SK-MEL-5 (cell line): ENCODE measurements around the gene PLEKHG3. TPM values are rescaled to one million over a fixed set of nuclear protein-coding genes. Genes with fewer than 3 reads are reported as not detected.
A peak's percentile ranks its signal among the peaks of the same experiment; 100 is the strongest.

ENCODE experiments used
- DNase-seq: peaks from one replicate; pipeline ENCODE4 v3.0.0-alpha.2; 2016; ENCODE audit warnings: low read depth, low spot score
- in situ Hi-C: cut with HindIII; loops from 2 replicates; pipeline ENCODE4 v1.10.0; 2016; ENCODE audit warnings: low sequenced_read_pairs, high pct_unique_total_duplicates, low pct_unique_long_range_greater_than_20kb
- total RNA-seq: library from RNA; depleted of rRNA; stranded (reverse); fragments of >200 nt; shearing (Covaris generic); gene quantifications from 2 replicates; pipeline ENCODE4 v1.2.3, GENCODE V29; 2014

PLEKHG3 gene
- total RNA-seq, 1 experiment from 2014 or later = 28.4 TPM

DNA sequence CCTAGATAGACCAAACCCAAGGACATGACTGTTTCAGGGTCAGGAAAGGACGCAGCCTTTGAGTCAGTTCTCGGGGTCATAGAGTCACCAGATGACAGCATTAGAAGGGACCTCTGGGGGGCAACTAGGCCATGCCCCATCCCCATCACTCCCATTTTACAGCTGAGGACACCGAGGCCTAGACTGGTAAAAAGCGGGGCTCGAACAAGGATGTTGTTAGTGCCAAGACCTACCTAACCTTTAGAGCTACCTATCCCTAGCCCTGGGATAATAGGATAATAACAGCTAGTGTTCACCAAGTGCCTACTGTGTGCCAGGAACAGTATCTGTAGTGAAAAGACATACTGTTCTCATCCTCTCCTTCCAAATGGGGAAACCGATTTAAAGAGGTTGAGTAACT, 48.7 kb downstream of the PLEKHG3 start:
- in situ Hi-C loops = no loop called here

DNA sequence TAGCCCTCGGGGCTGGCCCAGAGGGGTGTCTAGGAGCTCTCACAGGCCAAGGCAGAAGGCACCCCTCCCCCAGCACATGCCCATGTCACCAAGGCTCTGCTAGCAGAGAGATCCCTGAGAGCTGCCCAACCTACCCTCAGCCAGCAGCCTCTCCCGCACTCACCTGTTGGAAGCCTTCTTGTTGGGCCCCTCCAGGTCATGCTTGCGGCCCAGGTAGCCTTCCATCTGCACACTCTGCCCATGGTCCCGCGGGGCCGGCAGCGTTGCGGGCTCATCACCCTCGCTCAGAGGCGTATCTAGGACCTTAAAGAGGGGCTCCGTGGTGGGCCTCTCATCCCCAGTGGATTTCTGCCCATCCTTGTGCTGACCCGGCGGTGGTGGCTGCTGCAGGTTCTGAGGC, 49.1 kb downstream of the PLEKHG3 start:
- no peak for DNase-seq
- in situ Hi-C loops = no loop called here

More for the DNA sequence above, 48.7 kb downstream of the PLEKHG3 start:
- no peak for DNase-seq

- in situ Hi-C loops = no loop called here
- DNase-seq = no peak
Observed at GRCh38 chr14:64753999-64754398, 49.8 kb downstream of the PLEKHG3 start.

DNA sequence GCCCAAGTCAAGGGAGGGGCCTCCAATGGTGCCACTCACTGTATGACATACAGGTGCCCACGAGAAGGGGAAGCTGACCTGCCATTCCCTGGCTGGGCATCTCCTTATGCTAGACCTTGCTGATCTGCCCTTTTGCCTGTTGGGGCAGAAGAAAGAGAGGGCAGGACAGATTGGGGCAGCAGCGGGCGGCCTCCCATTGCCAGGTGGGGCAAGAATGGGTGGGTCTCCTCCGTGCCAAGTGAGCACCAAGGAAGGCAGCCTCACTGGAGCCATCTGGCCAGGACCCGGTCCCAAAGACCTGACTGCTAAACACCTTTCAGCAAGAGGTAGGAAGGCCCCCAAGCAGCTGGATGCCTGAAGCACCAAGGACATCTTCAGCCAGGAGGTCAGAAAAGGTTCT, 50.5 kb downstream of the PLEKHG3 start:
- in situ Hi-C loops = no loop called here

GRCh38 chr14:64755781-64756221, 51.6 kb downstream of the PLEKHG3 start:
- in situ Hi-C loops = no loop called here

More for the DNA sequence above, 50.5 kb downstream of the PLEKHG3 start:
- DNase-seq = no peak

DNA sequence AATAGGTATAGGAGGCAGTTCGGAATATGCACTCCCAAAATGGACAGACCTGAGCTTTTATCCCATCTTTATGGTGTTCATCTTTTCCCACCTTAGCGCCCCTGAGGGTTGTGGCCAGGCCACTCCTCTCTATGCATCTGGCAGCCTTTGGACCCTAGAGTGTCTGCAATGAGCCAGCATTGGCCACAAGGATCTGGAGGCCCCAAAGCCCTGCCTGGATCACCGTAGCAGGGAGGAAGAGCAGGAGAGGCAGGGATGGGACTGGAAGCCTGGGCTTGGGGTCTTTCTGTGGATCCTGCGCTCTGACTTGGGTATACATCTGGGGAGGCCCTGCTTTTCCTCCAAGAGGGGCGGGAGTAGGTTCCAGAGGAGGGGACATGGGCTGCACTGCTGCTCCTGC, 52.5 kb downstream of the PLEKHG3 start:
- DNase-seq = no peak
- in situ Hi-C loops = no loop called here

More at GRCh38 chr14:64755781-64756221, 51.6 kb downstream of the PLEKHG3 start:
- no peak for DNase-seq

- in situ Hi-C loops = no loop called here
- no peak for DNase-seq
Observed at GRCh38 chr14:64757601-64758000, 53.4 kb downstream of the PLEKHG3 start.

DNA sequence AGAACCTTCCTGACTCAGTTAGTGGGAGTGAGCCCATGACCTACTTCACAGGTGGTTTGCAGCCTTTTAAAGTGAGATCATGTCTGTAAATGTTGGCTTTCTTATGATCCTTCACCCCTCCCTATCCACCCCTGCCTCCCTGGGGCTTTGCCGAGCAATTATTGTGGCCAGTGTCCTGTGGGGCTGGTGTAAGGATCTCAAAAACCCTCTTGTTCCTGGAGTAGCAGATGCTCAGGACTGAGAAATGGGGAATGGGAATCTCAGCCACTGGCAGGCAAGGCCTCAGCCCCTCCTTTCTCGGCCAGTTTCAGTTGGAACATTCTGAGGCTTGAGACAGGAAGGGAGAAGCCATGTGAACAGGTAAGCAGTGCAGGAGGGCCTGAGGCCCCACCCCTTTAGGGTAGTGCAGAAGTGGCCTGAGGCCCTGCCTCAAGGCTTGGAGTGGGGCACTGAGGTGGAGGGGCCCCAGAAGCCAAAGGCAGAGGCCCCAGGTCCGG, 53.8 kb downstream of the PLEKHG3 start:
- DNase-seq = no peak
- in situ Hi-C loops = no loop called here

- in situ Hi-C loops = no loop called here
- DNase-seq = no peak
Observed at GRCh38 chr14:64758691-64759554, 54.7 kb downstream of the PLEKHG3 start.

GRCh38 chr14:64759555-64759938, 55.3 kb downstream of the PLEKHG3 start:
- DNase-seq = no peak
- in situ Hi-C loops = no loop called here

DNA sequence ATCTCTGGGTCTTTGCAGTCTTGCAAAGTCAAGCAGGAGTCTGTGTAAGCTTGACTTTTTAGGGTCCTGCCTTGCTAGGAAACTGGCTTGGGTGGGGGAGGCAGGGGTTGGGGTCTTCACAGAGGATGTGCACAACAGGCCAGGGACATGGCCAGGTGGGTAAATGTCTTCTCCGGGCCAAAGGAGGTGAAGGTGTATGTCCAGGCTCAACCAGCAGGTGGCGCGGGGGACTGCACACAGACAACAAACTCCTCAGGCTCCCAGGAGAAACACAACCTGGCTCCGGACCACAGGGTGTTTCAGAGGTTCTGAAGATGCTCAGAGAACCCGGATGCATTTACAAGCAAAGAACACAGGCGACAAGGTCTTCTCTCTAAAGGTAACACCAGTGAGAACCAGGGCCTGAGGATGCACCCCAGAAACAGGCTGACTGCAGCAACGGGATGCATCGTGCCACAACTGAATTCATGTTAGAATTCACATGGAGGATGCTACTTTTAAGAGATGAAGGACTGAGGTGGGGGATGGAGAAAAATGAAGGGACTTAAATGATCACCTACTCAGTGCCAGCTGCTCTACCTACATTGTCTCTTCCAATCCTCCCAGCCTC, 56.0 kb downstream of the PLEKHG3 start:
- in situ Hi-C loops = no loop called here
- peak; percentile 66 for DNase-seq

GRCh38 chr14:64760916-64761315, 56.7 kb downstream of the PLEKHG3 start:
- in situ Hi-C loops = no loop called here
- no peak for DNase-seq

GRCh38 chr14:64761441-64762043, 57.3 kb downstream of the PLEKHG3 start:
- in situ Hi-C loops = no loop called here
- DNase-seq = no peak

GRCh38 chr14:64762044-64763034, 58.1 kb downstream of the PLEKHG3 start:
- in situ Hi-C loops = no loop called here
- peak; percentile 64 for DNase-seq

DNA sequence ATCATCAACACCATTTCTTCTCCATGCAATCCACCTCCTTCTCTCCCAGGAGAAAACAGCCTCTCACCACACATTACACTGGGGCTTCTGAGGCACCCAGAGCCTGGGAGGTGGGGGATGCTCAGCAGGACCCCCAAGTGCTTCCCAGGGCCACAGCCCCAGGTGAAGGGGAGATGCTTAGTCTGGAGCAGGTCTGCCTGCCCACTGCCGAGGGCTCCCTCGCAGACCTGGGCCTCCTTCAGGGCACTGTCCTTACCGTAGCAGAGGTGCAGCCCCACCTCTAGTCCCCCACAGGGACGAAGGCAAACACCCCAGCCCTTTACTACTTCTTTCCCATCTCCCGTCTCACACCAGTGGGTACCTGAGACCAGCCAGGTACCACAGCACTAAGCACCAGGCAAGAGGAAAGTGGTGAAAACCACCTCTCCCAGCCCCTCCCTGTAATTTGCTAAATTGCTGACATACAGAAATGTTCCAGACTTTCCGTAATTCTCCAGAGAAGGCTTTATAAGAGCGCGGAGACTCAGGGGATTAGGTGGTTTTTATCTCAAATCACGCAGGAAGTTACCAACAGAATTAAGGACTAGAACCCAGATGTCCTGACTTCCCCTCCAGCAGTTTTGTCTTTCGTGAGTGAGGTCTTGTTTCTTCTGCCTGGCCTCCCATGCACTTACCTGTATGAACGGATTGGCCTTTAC, 59.0 kb downstream of the PLEKHG3 start:
- DNase-seq = no peak
- in situ Hi-C loops = no loop called here

DNA sequence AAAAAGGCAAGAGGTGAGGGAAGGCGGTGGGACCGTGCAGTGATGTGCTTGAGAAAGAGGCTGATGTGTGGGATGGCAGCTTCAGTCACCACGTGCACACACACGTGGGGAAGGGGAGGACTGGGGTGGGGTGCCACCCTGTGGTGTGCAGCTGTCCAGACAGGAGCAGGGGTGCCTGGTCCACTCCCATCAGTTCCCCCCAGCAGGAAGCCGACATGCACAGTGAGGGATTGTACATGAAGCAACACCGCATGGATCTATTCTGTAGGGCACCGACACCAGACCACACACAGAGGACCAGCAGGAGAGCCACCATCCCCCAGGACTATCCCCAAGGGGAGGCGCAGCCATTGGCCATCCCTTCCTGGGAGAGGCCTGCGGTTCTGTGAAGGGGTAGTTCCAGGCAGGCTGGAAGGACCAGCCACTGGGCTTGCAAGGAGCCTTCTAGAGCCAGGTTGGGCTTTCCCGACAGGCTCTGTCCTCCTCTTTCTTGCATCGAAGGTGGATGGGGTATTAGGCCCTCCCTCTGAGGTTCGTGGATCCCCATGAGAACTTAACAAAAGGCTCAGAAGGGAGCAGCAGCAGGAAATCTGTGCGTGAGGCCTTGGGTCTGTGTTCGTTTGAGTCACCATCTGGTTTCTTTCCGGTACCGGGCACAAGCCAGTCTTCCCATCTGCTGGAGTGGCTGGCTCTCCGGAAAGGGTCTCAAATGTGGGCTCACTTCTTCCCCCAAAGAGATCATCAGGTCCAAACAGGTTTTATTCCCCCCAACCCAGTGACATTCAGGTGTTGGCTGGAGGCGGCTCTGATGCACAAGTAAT, 59.8 kb downstream of the PLEKHG3 start:
- DNase-seq = no peak
- in situ Hi-C loops = no loop called here
